ENCODE measurements around the gene RGP1.

The RGP1 gene

DNA sequence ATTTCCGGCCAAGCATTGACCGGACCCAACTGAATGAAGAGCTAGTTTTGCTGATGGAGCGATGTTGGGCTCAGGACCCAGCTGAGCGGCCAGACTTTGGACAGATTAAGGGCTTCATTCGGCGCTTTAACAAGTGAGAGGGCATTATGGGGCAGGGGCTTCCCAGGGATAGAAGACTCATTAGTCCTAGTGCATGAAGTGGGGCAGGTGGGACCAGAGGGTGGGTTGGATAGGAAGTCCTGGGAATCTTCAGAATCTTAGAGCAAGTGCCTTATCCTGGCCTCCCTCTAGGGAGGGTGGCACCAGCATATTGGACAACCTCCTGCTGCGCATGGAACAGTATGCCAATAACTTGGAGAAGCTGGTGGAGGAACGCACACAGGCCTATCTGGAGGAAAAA, 57.0 kb downstream of the RGP1 start:
- DNase-seq (ENCODE audit: low read depth in 2 of 2), result no peak
